HG03135 (cell line): ENCODE results near the gene MAP4.

ENCODE experiments used
- ATAC-seq: cut with Tn5 transposase; IDR thresholded peaks from one replicate; pipeline ENCODE4 v1.9.1; 2021; ENCODE audit warnings: mild to moderate bottlenecking, moderate library complexity; ENCODE audit not compliant: unreplicated experiment

The MAP4 gene

DNA sequence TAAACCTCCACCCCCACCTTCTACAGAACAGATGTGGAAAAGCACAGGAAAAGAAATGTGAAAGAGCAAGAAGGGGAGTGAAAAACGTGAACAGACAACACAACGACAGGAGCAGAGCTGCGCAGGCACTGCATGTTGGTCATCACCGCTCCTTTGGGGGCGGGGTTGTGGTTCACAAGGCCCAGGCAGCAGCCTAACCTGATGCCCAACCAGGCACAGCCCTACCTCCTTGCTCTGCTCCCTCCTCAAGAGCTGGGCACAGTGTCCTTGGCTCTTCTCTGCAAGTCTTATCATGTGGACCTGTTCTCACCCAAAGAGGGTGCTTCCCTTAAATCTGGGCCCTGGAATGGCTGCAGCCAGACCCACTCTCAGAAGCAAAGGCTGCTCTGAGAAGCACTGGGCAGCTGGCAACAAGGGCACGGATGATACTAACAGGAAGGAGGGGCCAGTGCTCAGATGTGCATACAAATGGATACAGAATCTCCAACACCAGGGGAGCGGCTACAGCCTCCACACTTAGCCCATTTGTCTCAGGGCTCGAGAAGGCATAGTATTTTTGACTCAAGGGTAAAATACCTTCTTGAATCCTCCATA, 148.7 kb downstream of the MAP4 start:
- no peak for ATAC-seq

DNA sequence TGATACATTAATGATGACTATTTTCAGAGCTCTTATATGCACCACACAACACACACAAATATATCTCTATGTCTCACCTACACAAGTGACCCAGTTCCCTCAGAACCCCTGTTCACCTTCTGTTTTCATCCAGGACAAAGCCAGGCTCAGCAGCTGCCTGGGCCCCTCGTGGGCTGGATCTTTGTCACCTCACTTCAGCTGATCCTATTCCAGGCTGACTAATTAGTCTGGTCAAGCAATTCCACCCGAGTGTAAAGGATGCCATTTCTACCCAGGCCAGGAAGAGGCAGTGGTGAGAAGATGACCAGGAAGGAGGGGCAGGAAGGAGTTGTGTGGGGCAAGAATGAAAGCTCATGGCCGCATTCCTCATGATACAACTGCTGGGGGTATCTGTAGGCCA, 151.0 kb downstream of the MAP4 start:
- ATAC-seq, result no peak

DNA sequence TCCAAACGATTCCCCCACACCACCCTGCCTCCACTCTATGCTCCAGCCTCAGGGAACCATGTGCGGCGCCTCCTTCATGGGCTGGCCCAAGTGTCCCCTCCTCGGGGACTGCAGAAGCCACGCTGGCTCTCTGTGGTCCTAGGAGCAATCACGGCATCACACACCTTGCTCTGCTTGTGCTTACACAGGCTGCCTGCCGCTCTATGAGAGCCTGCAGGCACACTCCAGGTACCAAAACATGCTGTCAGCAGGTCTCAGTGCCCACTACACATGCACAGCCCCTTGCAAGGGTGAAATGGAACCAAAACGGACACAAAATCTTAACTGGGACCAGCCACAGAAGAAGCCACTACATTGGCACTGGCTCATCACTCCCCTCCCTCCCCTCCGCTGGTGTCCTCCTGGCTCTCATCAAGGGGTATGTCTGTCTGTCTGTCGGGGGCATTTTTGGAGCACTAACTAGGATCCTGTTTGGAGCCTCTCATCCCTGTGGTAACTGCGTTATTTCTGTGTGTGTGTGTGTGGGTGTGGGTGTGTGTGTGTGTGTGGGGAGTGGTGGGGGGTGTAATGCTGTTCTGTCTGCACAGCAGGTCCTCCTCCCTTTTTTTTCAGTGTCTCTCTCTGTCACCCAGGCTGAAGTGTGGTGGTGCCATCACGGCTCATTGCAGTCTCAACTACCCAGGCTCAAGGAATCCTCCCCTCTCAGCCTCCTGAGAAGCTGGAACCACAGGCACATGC, 152.7 kb downstream of the MAP4 start:
- ATAC-seq, result no peak

DNA sequence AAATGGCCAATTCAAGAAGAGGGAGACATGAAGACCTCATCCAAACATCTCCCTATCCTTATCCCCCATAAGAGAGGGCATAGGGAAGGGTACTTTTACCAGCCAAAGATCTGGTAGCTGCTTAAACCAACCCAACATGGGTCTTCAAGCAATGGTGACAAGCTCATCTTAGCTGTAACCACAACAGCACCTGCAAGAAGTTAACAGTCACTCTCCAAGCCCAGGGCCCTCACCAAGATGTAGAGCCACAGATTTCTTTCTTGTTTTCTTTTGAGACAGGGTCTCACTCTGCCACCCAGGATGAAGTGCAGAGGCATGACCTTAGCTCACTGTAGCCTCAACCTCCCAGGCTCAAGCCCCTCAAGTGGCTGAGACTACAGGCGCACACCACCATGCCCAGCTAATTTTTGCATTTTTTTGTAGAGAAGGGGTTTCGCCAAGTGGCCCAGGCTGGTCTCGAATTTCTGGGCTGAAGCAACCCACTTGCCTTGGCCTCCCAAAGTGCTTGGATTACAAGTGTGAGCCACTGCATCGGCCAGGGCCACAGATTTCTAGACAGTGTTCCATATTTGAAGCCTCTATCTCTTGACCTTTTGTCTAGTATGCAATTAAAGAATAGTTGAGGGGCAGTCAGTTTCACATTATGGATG, 156.1 kb downstream of the MAP4 start:
- no peak for ATAC-seq

DNA sequence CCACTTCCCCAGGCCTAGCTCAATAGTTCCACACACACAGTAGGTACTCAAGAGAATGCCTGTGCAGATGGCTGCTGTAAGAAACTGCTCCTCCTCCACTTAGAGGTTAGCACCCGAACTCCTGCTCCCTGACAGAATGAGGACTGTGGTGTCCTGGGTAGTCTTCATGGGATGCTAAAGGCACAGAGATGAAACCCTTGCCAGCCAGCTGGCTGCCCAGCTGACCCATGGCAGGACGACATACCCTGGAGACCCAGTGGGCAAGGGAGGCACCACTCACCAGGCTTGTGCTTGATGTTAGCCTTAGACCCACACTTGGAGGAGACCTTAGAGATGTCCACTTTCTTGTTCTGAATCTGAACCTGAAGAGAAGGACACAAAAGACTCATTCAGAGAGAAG, 159.1 kb downstream of the MAP4 start:
- no peak for ATAC-seq

DNA sequence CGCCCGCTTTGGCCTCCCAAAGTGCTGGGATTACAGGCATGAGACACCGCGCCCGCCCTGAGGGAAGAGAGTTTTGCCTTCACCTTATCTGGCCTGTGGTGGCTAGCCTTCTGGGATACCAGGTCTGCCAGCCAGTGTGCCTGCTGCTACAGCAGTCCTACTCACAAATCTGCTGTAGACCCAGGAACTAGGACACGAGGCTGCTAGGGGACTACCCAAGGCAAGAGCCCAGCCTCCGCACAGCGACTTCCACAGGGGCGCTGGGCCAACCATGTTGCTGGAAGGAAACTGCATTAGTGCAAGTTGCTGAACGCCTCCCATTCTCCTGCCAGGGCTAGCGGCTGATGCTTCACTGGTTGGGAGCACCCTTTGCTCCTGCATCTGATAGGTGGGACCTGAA, 159.5 kb downstream of the MAP4 start:
- no peak for ATAC-seq

DNA sequence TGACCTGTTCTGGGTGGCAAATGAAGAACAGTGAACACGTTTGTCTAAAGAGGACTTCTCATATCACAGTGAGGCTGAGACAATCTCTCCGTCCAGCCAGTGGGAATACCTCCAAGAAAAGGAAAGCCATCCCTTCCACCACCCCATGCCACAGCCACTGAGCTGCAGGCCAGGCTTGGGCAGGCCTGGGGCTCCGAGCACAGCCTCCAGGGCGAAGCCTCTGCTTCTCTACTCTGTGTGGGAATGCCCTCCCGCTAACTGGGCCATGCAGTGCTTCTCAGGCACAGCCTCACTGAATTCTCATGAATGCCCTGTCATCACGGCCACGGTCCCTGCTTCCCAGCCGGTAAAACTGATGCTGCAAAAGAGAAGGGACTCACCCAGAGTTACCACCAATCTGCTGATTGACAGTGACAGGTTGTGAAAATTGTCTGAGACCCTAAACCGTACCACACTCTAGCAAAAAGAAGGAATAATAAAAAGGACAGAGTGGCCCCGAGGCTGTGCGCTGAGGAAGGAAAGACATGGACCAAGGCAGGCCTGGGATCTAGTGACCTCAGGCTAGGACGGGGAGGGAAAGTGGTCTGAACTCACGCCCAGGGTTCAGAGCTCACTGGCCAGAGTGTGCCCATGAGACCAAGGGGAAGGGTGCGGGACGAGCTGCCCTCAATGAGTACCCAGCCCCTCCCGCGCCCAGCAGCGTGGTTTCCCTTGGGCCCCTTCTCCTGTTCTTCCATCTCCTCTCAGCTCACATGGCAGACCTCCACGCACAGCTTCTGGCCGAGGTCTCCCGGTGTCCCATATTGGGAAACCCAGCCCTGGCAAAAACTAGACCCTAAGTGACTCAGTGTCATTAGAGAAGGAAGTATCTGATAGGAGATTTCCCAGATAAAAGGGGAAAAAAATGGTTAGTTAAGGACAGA, 160.5 kb downstream of the MAP4 start:
- ATAC-seq, result no peak

DNA sequence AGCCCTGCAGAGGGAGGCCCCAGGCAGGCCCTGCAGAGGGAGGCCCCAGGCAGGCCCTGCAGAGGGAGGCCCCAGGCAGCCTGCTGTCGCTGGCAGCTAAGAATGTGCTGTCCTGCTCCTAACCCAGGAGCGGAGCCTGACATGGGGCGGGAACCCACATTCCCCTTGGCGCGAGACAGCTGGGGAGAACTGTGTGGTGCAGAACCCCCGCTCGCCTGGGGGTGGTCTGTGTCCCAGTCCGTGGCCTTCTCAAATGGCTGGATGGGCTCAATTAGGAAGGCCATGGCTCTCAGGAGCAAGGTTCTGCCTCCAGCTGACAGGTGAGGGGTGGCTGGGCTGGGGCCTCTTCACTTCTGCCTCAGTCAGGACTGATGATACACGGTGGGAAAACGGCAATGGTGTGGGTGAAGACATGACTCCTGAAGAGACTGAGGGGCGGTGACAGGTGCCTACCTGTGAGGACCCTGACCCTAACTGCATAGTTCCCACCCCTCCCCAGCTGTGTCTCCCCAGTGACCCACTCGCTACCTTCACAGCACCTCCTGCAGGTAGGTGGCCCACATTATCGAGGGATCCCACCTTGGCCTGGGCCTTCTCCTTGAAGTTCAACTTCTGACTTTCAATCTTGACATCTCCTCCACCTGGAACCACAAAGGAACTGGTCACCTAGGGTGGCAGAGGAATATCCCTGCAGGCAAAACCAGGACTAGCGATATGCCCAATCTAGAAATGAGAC, 161.3 kb downstream of the MAP4 start:
- no peak for ATAC-seq

DNA sequence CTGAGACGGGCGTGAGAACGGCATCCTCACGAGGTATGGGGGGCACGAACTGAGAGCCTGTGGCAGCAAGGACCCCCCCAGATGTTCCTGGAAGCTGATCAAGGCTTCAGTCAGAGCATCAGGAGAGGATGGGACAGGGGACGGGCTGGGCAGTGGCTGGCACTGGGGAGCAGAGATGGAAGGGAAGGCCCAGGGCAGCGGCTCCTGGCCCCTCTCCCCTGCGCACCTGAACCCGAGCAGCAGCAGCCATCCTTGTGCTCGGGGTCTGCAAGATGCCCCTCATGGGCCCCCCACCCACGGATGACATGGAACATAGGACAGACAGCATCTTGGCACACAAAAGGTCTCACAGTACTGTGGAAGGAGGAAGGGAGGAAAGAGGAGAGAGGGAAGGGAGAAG, 161.9 kb downstream of the MAP4 start:
- no peak for ATAC-seq

DNA sequence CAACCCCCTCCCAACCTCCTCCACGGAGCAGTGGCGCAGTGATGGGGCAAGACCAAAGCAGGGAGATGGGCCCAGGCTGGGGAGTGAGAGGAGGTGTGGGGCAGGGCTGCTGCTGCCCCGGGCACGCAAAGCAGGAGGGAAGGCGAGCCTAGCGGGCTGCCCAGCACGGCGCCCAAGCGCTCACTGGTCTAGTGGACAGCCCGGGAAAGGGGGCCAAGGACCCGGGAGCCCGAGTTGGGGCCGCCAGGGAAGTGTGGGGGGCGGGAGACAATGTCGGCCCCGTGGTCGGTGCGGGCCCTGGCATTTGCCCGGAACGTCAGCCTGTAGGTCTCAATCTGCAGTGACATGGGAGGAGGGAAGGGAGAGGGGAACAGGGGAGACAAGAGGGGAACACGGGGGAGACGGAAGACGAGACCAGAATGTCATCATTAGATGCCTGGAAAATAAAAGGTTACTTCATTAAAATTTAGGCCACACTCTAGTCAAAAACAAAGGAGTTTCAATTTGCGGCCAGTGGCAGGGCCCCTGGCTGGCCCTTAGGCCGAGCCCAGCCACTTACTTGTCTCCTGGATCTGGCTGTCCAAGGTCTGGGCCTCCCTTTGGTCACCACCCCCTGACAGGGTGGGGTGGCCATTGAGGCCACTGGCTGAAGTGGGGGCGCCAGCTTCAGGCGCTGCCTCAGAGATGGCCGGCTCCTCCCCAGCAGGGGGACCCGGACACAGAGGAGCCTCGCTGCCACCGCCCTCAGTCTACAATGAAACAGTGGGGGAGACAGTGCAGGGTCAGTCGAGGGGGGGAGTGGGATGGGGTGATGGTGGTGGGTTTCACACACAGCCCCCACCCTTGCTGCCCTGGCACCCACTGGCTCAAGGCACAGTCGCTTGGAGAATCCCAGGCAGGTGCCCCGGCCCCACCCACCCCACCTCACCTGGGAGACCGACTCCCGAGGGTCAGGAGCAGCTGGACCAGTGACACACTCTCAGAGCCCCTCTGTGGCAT, 163.3 kb downstream of the MAP4 start:
- ATAC-seq, result no peak

DNA sequence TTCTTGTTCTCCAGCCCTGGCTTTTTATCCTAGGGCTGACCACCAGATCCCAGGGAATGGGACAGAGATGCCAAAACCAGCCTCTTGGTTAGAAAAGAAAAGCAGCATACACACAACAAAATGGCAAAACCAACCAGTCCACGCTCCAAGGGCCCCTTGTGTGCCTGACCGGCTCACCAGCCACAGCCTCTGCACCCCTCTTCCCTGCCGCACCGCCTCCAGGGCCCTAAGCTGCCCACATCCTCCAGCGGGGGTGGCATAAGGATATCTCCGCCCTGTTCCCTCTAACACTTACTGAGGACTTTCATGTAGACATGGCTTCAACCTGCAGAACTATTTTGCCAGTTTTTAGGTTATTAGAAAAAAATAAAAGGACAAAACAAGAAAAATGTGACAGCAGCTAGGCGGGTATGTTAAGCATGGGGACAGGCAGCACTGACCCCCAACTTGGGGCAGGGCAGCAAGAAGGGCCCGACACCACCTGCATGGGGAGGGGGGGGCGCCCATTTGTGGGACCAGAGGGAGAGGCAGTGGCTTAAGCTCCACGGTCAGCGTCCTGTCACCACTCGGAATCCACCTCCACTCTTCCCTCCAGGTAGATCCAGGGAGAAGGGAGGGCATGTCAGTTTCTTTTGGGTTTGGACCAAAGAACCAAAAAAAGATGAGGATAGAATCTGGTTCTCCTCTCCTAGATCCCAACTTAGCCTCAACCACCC, 164.2 kb downstream of the MAP4 start:
- ATAC-seq, result no peak

DNA sequence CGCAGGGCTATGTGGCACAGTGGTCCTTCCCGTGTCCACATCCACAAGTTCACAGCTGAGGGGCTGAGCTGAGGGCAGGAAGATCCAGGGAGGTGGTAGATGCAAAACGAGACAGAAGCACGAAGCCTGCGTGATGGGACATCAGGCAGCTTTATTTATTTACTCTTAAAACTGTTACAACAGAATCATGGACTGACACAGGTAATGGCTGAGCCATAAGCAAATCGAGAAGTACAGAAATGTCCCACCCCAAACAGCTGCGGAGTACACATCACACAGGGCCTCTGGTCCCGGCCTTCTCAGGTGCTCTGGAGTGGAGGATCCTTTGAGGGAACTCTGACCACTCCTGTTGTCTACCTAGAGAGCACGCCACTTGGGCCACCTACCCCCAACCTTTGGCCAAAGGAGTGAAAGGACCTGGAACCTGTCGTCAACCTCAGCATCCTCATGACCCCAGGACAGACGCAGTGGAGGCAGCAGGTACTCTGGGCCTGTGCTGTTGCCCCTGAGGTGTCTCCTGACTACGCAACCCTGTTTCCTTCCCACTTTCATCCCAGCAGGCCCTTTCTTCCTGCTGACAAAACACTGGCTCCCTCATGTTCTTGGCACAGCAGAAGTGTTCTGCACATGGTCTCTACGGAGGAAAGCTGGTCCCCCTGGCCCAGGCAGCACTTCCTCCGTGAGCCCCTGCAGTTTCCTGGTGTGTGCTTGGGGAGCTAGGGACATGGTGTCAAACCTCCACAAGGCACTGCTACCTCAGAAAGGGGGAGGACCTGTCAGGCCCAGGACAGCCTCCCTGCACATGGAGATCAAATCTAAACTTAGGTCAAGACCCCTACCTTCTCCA, 165.4 kb downstream of the MAP4 start:
- no peak for ATAC-seq

DNA sequence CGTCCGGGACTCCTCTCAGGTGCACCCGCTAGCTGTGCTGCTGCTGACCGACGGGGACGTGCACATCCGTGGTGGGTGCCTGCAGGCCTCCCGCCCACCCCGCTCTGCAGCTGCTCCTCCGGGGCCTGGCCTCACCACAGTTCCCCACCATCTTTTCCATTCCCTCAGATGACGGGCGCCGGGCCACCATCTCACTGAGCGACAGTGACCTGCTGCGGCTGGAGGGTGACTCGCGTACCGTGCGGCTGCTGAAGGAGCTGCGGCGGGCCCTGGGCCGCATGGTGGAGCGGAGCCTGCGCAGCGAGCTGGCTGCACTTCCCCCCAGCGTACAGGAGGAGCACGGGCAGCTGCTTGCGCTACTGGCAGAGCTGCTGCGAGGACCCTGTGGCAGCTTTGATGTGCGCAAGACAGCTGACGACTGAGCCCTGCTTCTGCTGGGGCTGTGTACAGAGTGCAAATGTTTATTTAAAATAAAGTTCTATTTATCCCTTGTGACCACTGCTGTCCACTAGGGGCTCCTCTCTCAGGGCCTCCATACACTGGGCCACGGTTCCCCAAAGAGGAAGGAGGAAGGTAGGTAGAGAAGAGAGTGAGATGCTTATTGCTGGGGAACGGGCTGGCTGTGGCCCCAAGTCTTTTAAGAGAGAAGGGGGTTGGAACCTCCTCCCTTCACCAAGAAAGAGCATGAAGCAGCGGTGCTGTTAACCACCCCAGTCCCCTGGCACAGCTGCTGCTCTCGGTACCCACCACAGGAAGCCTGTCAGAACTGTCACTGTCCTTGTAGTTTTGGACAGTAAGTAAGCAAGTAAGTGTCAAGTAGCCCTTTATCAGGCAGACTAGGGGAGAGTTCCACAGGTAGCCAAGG, 166.3 kb downstream of the MAP4 start:
- ATAC-seq, result no peak

DNA sequence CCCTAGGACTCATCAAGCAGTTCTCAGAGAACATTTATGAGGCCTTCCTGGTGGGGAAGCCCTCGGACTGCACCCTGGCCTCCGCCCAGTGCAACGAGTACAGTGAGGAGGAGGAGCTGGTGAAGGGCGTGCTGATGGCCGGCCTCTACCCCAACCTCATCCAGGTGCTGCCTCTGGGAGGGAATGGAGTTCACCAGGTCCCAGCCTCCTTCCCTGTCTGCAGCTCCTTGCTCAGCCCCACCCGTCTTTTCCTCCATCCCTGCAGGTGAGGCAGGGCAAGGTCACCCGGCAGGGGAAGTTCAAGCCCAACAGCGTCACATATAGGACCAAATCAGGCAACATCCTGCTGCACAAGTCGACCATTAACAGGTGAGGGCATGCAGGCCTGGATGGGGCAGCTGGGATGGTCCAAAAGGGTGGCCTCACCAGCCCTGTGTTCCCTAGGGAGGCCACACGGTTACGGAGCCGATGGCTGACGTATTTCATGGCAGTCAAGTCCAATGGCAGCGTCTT, 167.0 kb downstream of the MAP4 start:
- ATAC-seq, result no peak

DNA sequence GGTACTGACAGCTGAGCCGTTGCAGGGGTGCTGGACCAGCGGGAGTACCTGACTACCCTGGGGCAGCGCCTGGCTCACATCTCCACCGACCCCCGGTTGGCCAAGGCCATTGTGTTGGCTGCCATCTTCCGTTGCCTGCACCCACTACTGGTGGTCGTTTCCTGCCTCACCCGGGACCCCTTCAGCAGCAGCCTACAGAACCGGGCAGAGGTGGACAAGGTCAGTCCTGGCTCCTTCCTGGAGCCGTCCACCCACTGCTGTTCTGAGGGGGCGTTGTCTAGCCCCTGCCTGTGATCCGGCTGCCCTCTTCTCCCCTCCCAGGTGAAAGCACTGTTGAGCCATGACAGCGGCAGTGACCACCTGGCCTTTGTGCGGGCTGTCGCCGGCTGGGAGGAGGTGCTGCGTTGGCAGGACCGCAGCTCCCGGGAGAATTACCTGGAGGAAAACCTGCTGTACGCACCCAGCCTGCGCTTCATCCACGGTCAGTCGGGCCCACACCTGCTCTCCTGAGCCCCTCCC, 167.6 kb downstream of the MAP4 start:
- no peak for ATAC-seq

DNA sequence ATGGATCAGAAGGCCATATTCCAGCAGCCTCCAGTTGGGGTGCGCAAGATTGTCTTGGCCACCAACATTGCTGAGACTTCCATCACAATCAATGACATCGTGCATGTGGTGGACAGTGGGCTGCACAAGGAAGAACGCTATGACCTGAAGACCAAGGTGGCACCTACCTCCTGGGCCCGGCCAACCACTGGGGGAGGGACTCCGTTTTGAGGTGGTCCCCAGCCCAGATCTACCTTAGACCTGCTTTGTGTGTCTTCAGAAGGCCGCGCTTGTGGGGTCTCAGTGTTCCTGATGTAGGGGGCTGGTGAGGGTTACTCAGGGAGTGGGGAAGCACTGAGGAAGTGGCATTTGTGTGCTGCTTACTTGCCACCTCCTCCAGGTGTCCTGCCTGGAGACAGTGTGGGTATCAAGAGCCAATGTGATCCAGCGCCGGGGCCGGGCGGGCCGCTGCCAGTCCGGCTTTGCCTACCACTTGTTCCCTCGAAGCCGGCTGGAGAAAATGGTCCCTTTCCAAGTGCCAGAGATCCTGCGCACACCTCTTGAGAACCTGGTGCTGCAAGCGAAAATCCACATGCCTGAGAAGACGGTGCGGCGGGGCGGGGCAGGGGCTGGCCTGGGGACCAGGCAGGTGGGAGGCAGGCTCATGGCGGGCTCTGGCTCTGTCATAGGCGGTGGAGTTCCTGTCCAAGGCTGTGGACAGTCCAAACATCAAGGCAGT, 168.3 kb downstream of the MAP4 start:
- ATAC-seq, result no peak
